Stimulated activated CD4-positive, alpha-beta T cell treated with anti-CD3 and anti-CD28 coated beads, Interleukin-2, amount 100 ng/mL, for 4 hours (primary cell): Measurements from ENCODE around the gene NOD2.

Experiments used
- DNase-seq: peaks from one replicate; pipeline ENCODE4 v3.0.0-alpha.2; 2020; ENCODE audit warnings: low read depth

The NOD2 gene

DNA sequence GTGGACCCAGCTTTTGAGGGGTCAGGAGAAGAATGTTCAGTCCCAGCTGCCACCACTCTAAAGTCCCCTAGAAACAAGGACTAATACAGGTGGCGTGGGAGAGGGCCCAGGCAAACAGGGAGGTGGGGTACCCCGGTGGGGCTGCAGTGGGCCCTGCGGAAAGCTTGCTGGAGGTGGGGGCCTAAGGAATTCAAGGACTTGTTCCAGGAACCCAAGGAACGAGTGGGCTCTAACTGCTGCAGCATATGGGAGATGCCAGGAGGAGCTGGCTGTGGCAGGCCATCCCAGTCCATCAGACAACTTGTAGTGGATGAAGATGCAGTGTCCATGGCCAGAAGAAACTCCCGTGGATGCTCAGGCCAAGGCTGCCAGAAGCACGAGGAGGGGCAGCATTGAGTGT lies 22.9 kb upstream of the NOD2 start:
- no peak for DNase-seq

- peak; percentile 35 for DNase-seq
These were observed 21.7 kb upstream of the NOD2 start for GRCh38 chr16:50671644-50672260.

DNA sequence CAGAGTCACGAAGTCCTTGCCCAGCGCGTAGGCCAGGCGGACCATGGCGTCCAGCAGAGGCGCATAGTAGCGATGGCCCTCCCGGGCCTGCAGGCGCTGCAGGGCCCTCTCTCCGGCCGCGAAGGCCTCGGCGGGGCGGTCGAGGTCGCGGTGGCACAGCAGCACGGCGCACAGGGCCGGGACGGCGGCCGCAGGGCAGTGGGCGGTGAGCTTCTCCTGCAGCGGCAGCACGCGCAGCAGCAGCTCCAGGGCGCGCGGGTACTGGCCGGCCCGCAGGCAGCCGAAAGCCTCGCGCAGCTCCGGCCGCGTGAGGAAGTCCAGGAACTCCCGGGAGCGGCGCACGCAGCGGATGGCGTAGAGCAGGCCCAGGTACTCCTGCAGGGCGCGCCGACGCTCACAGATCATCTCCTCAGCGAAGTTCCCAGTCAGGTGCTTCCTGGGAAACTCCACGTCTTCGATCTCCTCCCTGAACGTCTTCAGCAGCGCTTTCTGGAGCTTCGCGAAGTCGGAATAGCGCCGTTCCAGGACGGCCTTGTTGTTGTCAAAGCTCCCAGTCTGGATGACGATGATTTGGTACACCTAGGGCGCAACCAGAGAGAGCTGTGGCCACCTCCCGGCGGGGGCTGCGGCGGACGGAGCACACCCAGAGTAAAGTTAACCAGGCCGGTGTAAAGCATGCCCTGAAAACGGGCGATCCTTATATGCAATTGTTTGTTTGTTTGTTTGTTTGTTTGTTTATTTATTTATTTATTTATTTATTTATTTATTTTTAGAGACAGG lies 19.7 kb upstream of the NOD2 start:
- no peak for DNase-seq

- DNase-seq = no peak
These were observed 18.6 kb upstream of the NOD2 start for GRCh38 chr16:50674831-50675230.

DNA sequence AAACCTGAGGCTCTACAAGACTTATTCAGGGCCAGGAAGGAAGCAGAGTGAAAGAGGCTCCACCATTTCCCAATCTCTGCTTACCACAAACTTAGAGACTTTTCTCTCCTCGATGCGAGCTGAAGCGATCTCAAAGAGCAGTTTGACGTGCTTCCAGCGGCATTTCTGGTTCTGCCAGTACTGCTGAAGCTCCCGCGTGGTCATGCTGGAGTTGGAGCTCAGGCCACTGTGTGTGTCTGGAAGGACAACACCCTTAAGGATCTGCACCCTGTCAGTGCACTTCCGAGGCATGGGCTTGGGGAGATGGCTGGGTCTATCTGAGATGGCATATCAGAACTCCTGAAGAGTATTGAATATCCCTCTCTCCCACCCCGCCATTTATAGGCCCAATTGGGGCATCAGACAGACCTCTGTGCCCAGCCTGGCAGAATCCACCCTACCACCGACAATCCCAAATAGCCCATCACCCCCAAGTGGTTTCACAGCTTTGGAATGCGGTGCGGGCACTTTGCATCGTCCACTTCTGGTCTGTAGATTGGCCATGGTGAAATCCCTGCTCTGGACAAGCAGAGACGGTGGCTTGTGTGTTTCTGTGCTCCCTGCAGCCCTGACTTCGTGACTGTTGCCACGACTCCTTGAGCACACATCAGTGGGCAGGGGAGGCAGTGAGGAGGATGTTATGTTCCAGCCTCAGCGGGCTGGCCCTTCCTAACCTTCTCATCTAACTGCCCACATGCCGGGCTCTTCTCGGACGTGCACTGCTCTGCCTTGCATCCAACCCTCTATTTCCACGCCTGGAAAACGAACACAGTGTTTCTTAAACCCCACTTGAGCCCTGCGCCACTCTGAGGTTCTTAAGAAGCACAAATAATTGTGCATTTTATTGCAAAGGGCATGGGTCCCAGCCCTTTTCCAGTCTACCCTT lies 17.5 kb upstream of the NOD2 start:
- no peak for DNase-seq

DNA sequence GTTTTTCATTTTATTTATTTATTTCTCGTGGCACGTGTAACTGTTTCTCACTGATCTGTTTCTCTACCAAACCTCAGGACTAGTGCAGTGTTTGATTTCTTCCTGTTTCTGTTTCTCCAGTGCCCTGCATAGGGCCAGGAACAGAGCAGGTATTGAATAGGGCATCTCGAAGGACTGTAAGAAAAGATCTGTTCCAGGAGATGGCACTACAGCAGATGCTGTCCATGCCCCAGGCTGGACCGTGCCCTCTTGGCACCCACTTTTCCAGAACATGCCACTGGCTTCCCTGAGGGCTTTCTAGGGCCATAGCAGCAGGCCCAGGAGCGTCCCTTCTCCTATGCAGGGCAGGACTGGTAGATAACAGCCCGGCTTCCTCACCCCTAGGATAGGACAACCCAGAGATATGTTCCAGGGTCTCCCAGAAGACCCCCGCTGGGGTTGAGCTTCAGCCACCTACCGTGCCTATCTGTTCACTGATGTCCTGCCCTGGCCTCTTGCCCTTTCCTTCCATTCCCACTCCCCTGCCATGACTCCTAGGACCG lies 16.7 kb upstream of the NOD2 start:
- no peak for DNase-seq

DNA sequence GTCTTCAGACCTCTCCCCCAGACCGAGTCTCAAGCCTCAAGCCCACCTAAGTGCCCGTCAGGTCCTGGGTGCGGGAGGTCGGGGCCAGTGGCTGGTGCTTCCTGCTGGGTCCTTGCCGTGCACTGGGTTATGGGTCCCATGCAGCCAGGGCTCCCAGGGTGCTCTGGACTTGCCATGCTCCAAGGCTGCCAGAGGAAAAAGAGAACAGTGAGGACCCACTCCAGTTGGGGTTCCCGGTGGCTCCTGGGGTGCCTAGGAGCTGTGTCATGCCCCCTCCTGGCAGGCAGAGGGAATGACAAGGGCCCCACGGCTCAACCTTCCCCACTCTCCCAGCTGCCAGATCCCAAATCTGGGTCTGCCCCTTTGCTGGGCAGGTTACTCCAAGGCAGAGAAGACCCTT lies 16.1 kb upstream of the NOD2 start:
- DNase-seq = no peak

DNA sequence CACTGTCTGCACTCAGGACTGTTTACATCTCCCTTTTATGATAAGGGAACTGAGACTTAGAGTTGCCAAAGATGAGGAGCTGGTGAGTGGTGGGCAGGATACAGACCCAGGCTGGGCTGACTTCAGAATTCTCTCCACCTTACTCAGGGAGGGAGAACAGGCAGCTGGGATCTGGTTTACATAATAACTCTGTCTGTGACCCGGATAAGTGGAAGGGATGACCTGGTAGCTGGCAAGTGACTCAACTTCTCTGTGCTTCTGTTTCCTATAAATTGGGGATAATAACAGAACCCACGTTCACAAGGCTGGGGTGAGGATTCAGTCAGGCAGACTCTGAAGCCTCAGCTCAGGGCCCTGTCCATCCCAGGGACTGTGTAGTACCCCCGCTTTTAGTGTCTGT lies 14.9 kb upstream of the NOD2 start:
- DNase-seq = no peak

DNA sequence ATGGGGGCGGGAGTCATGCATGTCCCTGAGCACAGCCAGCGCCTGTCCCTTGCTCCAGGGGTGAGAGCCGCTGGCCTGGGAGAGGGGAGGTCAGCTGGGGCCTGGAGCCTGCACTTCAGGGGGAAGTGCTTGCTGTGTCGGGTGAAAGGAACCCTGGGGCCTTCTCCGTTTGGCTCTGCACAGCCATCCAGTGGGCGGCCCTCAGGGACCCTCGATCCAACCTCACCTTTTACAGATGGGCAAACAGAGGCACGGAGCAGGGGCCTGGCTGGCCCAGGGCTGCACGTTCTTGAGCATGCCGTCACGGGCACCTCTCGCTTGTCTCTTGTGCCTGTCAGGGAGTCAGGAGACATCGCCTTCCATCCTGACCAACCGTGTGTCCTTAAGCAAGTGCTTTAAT lies 14.1 kb upstream of the NOD2 start:
- DNase-seq = no peak

DNA sequence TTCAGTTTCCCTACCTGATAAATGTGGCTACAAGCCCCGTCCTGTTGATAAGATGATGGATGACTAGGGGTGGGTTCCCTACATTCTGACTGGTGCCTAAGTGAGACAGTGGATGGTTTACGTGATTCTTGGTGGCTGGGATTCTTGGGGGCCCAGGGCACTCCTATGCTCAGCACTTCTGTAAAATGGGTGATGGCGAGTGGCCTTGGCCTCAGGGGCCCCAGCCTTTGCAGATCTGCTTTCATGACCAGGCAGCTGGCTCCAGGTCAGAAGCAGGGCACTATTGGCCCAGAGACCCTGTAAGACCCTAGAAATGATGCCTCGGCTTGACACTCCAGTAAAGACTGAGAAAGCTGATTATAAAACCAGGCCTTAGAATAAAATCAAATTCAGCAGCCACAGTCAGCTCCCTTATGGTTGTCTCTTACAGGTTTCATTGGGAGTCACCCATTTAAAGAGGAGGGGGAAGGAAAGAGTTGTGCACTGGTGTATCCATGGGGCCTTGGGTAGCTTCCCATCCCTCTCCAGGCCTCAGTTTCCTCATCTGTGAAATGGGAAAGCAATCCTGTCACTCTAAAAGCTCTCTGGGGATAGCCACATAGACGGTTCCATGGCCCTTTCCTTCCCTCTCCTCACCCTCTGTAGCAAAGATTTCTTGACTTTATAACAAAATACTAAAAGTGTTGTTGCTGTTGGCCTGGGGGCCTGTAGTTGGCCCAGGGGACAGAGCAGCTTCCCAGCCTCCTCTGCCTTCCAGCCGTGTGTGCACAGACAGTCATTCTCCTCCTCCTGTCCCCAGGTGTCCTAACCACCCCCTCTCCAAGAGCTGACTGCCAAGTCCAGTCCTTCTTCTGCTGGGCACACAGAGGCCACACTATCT lies 13.5 kb upstream of the NOD2 start:
- no peak for DNase-seq

DNA sequence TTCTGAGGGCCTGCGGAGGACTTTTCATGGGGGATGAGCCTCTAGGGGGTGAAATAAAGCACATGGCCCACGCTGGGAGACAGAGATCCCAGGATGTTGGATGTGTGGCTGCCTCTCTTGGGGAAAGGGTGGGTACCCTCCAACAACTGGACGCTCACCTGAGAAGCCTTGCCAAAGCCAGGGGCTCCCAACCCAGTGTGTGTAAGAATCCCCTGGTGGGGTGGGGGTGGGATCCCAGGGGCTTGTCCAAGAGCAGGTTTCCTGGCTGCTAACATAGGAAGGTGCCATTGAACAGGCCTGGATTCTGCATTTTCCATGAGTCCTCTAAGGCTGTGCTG lies 12.9 kb upstream of the NOD2 start:
- no peak for DNase-seq

- DNase-seq = peak; percentile 55
These were observed 12.2 kb upstream of the NOD2 start, which contains the start of gene SNX20 for GRCh38 chr16:50681021-50681885. SNX20 (minus strand) TSS chr16:50681312; CDS start chr16:50677526, 3,786 bp downstream.

DNA sequence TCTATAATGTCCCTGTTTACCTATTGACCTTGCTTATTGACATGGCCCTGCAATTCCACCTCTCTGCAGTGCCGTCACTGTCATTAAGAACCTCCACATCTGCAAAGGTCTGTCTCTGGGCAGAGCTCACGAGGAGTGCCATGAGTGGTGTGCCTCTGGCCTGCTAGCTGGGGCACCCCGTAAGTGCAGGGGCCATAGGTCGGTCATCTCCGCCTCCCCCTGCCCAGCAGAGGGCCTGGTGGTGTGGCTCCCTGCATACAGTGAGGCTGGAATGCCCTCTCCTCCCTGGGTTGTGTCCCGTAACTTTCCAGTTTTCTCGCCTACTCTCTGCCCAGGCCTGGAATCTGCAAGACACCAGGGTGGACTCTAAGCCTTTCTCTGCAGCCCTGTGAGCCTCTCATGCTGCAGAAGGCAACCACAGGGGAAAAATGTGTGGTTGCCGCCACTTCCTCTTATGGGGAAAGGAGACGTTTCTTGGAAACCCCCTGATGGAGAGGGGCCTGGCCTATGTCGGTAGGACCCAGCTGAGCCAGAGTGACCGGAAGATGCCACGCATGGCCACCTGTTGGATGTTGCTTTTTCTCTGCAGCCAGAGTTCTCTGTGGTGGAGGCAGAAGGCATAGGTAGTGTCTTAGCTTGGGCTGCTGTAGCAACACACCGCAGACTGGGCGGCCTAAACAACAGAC lies 9.6 kb upstream of the NOD2 start:
- DNase-seq = no peak

DNA sequence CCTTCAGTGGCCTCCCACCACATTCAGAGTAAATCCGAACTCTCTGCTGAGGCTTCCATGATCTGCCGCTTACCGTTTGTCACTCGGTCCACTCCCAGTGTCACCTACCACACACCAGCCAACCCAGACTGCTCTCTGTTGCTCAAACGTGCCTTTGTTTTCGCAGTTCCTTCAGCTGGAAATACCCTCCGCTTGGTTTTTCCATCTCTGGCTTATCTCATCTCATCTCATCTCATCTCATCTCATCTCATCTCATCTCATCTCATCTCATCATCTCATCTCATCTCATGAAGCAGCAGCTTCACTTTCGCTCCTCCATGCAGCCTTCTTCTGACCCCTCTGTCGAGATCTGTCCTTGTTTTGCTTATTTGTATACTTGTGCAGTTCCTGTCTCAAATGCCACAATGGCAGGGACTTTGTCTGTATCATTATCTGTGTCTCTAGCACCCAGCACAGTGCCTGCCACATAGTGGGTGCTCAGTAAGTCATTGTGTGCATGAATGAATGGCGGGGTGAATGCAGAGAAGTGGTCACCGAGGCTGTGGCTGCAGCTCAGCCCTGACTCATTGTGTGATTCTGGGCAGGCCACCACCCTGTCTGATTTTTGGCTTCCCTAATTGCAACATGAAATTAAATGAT lies 8.5 kb upstream of the NOD2 start:
- no peak for DNase-seq

- no peak for DNase-seq
These were observed 7.8 kb upstream of the NOD2 start for GRCh38 chr16:50685462-50686063.

GRCh38 chr16:50688083-50688482 lies 5.3 kb upstream of the NOD2 start:
- no peak for DNase-seq

- DNase-seq = no peak
These were observed 4.5 kb upstream of the NOD2 start for GRCh38 chr16:50688867-50689266.

- no peak for DNase-seq
These were observed 3.2 kb upstream of the NOD2 start for GRCh38 chr16:50690177-50690576.

- DNase-seq = no peak
These were observed 785 bp upstream of the NOD2 start for GRCh38 chr16:50692644-50692998.
